Measurements from ENCODE around the gene F5. TPM values are rescaled to one million over a fixed set of nuclear protein-coding genes. Genes with fewer than 3 reads are reported as not detected.

Gene F5
- total RNA-seq, 1 experiment from 2014 or later: not detected

DNA sequence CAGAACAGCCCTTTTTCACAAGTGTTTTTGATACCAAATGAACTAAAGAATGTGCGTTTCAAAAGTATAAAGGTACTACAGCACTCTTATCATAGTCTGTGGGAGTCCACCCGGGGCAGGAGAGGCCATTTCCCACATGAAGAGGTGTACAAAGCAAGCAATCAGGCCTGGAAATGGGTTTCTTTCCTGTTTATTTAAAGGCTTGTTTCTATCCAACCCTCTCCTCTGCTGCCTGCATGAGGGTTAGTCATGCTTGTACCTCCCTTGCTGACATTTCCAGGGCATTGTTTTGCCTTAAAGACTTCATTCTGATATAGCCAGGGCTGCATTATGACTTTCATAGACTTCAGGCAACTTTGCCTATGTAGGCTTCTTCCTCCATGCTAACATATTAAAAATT lies 32.1 kb upstream of the F5 start:
- intact Hi-C loops (cut with micrococcal nuclease; ENCODE audit: unreplicated experiment): no loop called here
- no peaks in the 10 kb centered on the region for H3K9me3 ChIP-seq (ENCODE audit: low read depth, low read length, poor library complexity, severe bottlenecking)
- no TSS peak for BruUV-seq (replicated peaks)
- H3K27me3 ChIP-seq (replicated peaks; ENCODE audit: insufficient read depth, low read depth, low read length, poor library complexity): peaks cover 41% of the 10 kb centered on the region
- POLR2A ChIA-PET (ENCODE audit: low non-redundant PET): no interaction called here
- H3K27ac ChIP-seq (ENCODE audit: low read depth, low read length, poor library complexity, severe bottlenecking): no peak overlapping the region
- DNase-seq (ENCODE audit: low spot score): no peak
- CTCF ChIA-PET: no interaction called here
- no peaks in the 10 kb centered on the region for H3K36me3 ChIP-seq (ENCODE audit: insufficient read depth, low read length, poor library complexity, severe bottlenecking)
- TF ChIP-seq, protein P1, sequence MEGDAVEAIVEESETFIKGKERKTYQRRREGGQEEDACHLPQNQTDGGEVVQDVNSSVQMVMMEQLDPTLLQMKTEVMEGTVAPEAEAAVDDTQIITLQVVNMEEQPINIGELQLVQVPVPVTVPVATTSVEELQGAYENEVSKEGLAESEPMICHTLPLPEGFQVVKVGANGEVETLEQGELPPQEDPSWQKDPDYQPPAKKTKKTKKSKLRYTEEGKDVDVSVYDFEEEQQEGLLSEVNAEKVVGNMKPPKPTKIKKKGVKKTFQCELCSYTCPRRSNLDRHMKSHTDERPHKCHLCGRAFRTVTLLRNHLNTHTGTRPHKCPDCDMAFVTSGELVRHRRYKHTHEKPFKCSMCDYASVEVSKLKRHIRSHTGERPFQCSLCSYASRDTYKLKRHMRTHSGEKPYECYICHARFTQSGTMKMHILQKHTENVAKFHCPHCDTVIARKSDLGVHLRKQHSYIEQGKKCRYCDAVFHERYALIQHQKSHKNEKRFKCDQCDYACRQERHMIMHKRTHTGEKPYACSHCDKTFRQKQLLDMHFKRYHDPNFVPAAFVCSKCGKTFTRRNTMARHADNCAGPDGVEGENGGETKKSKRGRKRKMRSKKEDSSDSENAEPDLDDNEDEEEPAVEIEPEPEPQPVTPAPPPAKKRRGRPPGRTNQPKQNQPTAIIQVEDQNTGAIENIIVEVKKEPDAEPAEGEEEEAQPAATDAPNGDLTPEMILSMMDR (conservative IDR thresholded peaks at IDR 0.05; ENCODE audit: low read depth, low read length): no peak
- TF ChIP-seq EZH2 (IDR thresholded peaks at IDR 0.05; ENCODE audit: borderline replicate concordance, low read depth, low read length, poor library complexity, severe bottlenecking): no peak
- no peaks in the 10 kb centered on the region for H3K4me1 ChIP-seq (ENCODE audit: insufficient read depth, low read length, poor library complexity, severe bottlenecking)
- H3K4me3 ChIP-seq (ENCODE audit: low read depth, low read length, poor library complexity, severe bottlenecking): no peak overlapping the region

DNA sequence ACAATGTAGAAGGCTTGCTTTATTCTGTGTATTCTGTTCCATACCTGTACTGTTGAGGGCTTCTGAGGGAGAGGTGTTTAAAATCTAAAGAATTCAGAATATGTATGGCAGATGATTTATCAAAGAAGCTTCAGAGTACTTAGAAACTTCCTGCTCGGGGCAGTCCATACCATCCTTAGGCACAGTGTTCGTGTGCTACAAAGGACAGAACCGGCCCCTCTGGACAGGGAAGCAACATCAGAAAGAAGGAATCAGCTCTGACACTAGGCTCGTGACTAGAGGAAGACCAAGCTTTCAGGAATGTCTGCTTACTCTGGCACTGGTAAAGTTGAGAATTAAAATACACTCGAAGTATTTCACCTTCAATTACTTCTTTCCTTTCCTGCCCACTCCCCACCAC lies 29.5 kb upstream of the F5 start:
- H3K36me3 ChIP-seq (ENCODE audit: insufficient read depth, low read length, poor library complexity, severe bottlenecking): no peaks in the 10 kb centered on the region
- BruUV-seq (replicated peaks): no TSS peak
- H3K4me3 ChIP-seq (ENCODE audit: low read depth, low read length, poor library complexity, severe bottlenecking): no peak overlapping the region
- no peak for DNase-seq (ENCODE audit: low spot score)
- ChIA-PET CTCF (no interaction called here), POLR2A (ENCODE audit: low non-redundant PET) (no interaction called here)
- TF ChIP-seq, protein P1 (conservative IDR thresholded peaks at IDR 0.05; ENCODE audit: low read depth, low read length): no peak
- no peak for TF ChIP-seq EZH2 (IDR thresholded peaks at IDR 0.05; ENCODE audit: borderline replicate concordance, low read depth, low read length, poor library complexity, severe bottlenecking)
- H3K27ac ChIP-seq (ENCODE audit: low read depth, low read length, poor library complexity, severe bottlenecking): no peak overlapping the region
- intact Hi-C loops (cut with micrococcal nuclease; ENCODE audit: unreplicated experiment): no loop called here
- H3K4me1 ChIP-seq (ENCODE audit: insufficient read depth, low read length, poor library complexity, severe bottlenecking): no peaks in the 10 kb centered on the region
- no peaks in the 10 kb centered on the region for H3K9me3 ChIP-seq (ENCODE audit: low read depth, low read length, poor library complexity, severe bottlenecking)
- peaks cover 46% of the 10 kb centered on the region for H3K27me3 ChIP-seq (replicated peaks; ENCODE audit: insufficient read depth, low read depth, low read length, poor library complexity)

DNA sequence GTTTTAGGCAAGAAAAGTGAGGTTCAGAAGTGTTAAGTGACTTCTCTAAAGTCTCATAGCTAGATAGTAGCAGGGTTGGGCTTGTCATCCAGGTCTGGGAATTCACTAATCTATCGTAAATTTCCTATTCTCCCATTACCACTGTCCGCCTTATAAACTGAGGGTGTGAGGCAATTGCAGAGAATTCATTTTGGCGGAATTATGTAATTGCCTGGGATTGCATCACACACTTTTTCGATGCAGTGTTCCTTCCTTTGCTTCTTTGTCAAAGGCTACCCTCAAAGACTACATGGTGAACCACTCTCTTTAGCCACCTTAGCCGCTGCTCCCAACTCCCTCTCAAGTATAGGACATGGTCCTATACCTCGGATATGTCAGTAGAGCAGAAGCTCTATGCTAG lies 24.6 kb upstream of the F5 start:
- Histone ChIP-seq H3K36me3 (ENCODE audit: insufficient read depth, low read length, poor library complexity, severe bottlenecking) (no peaks in the 10 kb centered on the region), H3K9me3 (ENCODE audit: low read depth, low read length, poor library complexity, severe bottlenecking) (no peaks in the 10 kb centered on the region), H3K27me3 (replicated peaks; ENCODE audit: insufficient read depth, low read depth, low read length, poor library complexity) (peaks cover 42% of the 10 kb centered on the region), H3K27ac (ENCODE audit: low read depth, low read length, poor library complexity, severe bottlenecking) (no peak overlapping the region), H3K4me3 (ENCODE audit: low read depth, low read length, poor library complexity, severe bottlenecking) (no peak overlapping the region), H3K4me1 (ENCODE audit: insufficient read depth, low read length, poor library complexity, severe bottlenecking) (no peaks in the 10 kb centered on the region)
- CTCF ChIA-PET: no interaction called here
- BruUV-seq (replicated peaks): no TSS peak
- intact Hi-C loops (cut with micrococcal nuclease; ENCODE audit: unreplicated experiment): no loop called here
- POLR2A ChIA-PET (ENCODE audit: low non-redundant PET): no interaction called here
- no peak for TF ChIP-seq EZH2 (IDR thresholded peaks at IDR 0.05; ENCODE audit: borderline replicate concordance, low read depth, low read length, poor library complexity, severe bottlenecking)
- TF ChIP-seq, protein P1 (conservative IDR thresholded peaks at IDR 0.05; ENCODE audit: low read depth, low read length): no peak
- no peak for DNase-seq (ENCODE audit: low spot score)

Data from A673 (cell line).